ENCODE results near the gene PGA3.

- no peak for TF ChIP-seq ZFX (IDR thresholded peaks at IDR 0.05; ENCODE audit: borderline replicate concordance)
- TF ChIP-seq CTCF (IDR thresholded peaks at IDR 0.05): no peak
Observed at GRCh38 chr11:61160487-61161189, 42.7 kb upstream of the PGA3 start.
